Activated CD4-positive, alpha-beta T cell treated with anti-CD3 and anti-CD28 coated beads, Interleukin-2, amount 50 U/mL, for 16 hours (primary cell): ENCODE results near the gene C14orf180.

Experiments
- DNase-seq: peaks from one replicate; pipeline ENCODE4 v3.0.0-alpha.2; 2020

The C14orf180 gene

GRCh38 chr14:104582005-104582404 is 2.4 kb downstream of the C14orf180 start:
- no peak for DNase-seq

- no peak for DNase-seq
Measured at GRCh38 chr14:104582662-104583061, 3.1 kb downstream of the C14orf180 start.

GRCh38 chr14:104583424-104584306 is 4.1 kb downstream of the C14orf180 start:
- no peak for DNase-seq

GRCh38 chr14:104584557-104584956 is 5.0 kb downstream of the C14orf180 start:
- no peak for DNase-seq

GRCh38 chr14:104585966-104586697 is 6.6 kb downstream of the C14orf180 start:
- no peak for DNase-seq

- DNase-seq: no peak
Measured at GRCh38 chr14:104586832-104587620, 7.5 kb downstream of the C14orf180 start.

- no peak for DNase-seq
Measured at GRCh38 chr14:104587641-104588040, 8.1 kb downstream of the C14orf180 start.

GRCh38 chr14:104588066-104588857 is 8.7 kb downstream of the C14orf180 start:
- DNase-seq: no peak

- DNase-seq: no peak
Measured at GRCh38 chr14:104589338-104590195, 10.0 kb downstream of the C14orf180 start.

- no peak for DNase-seq
Measured at GRCh38 chr14:104590240-104590965, 10.8 kb downstream of the C14orf180 start.

GRCh38 chr14:104591031-104591430 is 11.5 kb downstream of the C14orf180 start:
- DNase-seq: no peak

- no peak for DNase-seq
Measured at GRCh38 chr14:104591506-104592291, 12.1 kb downstream of the C14orf180 start.

GRCh38 chr14:104592292-104592672 is 12.7 kb downstream of the C14orf180 start:
- no peak for DNase-seq

- DNase-seq: no peak
Measured at GRCh38 chr14:104592785-104593184, 13.2 kb downstream of the C14orf180 start.

- no peak for DNase-seq
Measured at GRCh38 chr14:104593241-104593701, 13.7 kb downstream of the C14orf180 start.

GRCh38 chr14:104593710-104594136 is 14.2 kb downstream of the C14orf180 start:
- DNase-seq: no peak

- no peak for DNase-seq
Measured at GRCh38 chr14:104594310-104595046, 14.9 kb downstream of the C14orf180 start.

- no peak for DNase-seq
Measured at GRCh38 chr14:104595116-104595675, 15.6 kb downstream of the C14orf180 start.
